Gastroesophageal sphincter (tissue), 3 donors: ENCODE results near the gene PCGF2.

Experiments used
- CTCF ChIP-seq, 4 experiments: fragments of 200-600 bp in 2 of 4; fragments of 450-650 bp in 2 of 4; sonication (generic) in 1 of 4; IDR thresholded peaks; one replicate each; pipeline ENCODE4 v1.5.1; 2017 to 2019; ENCODE audit warnings: antibody characterized with exemption in 4 of 4, mild to moderate bottlenecking in 2 of 4, moderate library complexity in 2 of 4
- POLR2A ChIP-seq, 2 donors: fragments of 450-650 bp; IDR thresholded peaks; one replicate each; pipeline ENCODE4 v1.6.1; 2017; ENCODE audit warnings: antibody characterized with exemption in 2 of 2, mild to moderate bottlenecking in 2 of 2, moderate library complexity in 1 of 2
- POLR2AphosphoS5 ChIP-seq: sonication (generic); formaldehyde crosslinking; IDR thresholded peaks from one replicate; pipeline ENCODE4 v1.6.1; 2017; ENCODE audit warnings: antibody characterized with exemption

GRCh38 chr17:38748892-38749222, 721 bp upstream of the PCGF2 start:
- TF ChIP-seq CTCF (IDR thresholded peaks at IDR 0.05): no peak
- no peak for TF ChIP-seq POLR2A (IDR thresholded peaks at IDR 0.05)
- TF ChIP-seq POLR2AphosphoS5: no peak
